A549 (cell line): ENCODE measurements around the gene TBC1D1. TPM values are rescaled to one million over a fixed set of nuclear protein-coding genes. Genes with fewer than 3 reads are reported as not detected.
"Not testable (repeated sequence)": the region's sequence is repeated elsewhere in the genome, so short reads cannot be mapped to it uniquely, and the experiment has no call there.

ENCODE experiments used
- ATAC-seq, 2 experiments: fragments of 200-7000 bp in 1 of 2; fragments of >200 bp in 1 of 2; cut with Nextera tagmentation in 1 of 2; cut with Tn5 transposase in 1 of 2; 3 replicates each; pipeline versions ENCODE4 v1.8.0 to v1.9.1; 2018 to 2020; ENCODE audit warnings: mild to moderate bottlenecking in 1 of 2, moderate library complexity in 1 of 2
- CTCF ChIA-PET: fragments of 300-600 bp; sonication (Branson Sonifier 250); formaldehyde crosslinking; extraction: SDS; loops from one replicate; lab custom pipeline; 2021; ENCODE audit warnings: antibody characterized with exemption, inconsistent platforms; lab: Yijun Ruan, JAX
- POLR2A ChIA-PET: fragments of 350-600 bp; formaldehyde crosslinking; extraction: SDS; loops from one replicate; lab custom pipeline; 2021; ENCODE audit warnings: antibody characterized with exemption, inconsistent platforms; lab: Yijun Ruan, JAX
- DNase-seq, 2 experiments: peaks; one replicate each; pipeline versions ENCODE4 v3.0.0 to v3.0.0-alpha.2; 2011 to 2016; ENCODE audit warnings: low read depth in 1 of 2, low spot score in 1 of 2
- FAIRE-seq: peaks from 2 replicates; lab custom pipeline; 2011; peaks lifted over from hg19 to GRCh38; lab: Jason Lieb, UNC
- H3K27ac ChIP-seq, 2 experiments: fragments of >200 bp; sonication (Bioruptor Twin); formaldehyde crosslinking; 3 replicates each; pipeline ENCODE4 v1.5.1; 2016 to 2017
- H3K4me1 ChIP-seq: fragments of >200 bp; sonication (Bioruptor Twin); formaldehyde crosslinking; 3 replicates; pipeline ENCODE4 v1.6.1; 2016
- H3K4me2 ChIP-seq: fragments of >200 bp; sonication (Bioruptor Twin); formaldehyde crosslinking; 3 replicates; pipeline ENCODE4 v1.6.1; 2016
- H3K4me3 ChIP-seq: fragments of >200 bp; sonication (Bioruptor Twin); formaldehyde crosslinking; 3 replicates; pipeline ENCODE4 v1.5.1; 2016
- H3K9me3 ChIP-seq: fragments of >200 bp; sonication (Bioruptor Twin); formaldehyde crosslinking; 3 replicates; pipeline ENCODE4 v1.6.1; 2016
- CBX8 ChIP-seq: fragments of 200-600 bp; sonication (generic); IDR thresholded peaks from 2 replicates; pipeline ENCODE4 v1.6.1; 2016
- CHD4 ChIP-seq: fragments of 200-600 bp; sonication (generic); IDR thresholded peaks from 2 replicates; pipeline ENCODE4 v1.6.1; 2016; ENCODE audit warnings: antibody characterized with exemption, mild to moderate bottlenecking, borderline replicate concordance
- CTCF ChIP-seq: fragments of >200 bp; sonication (Bioruptor Twin); formaldehyde crosslinking; IDR thresholded peaks from 3 replicates; pipeline ENCODE4 v1.5.1; 2016
- EP300 ChIP-seq, 2 experiments: fragments of >200 bp; sonication (Bioruptor Twin); formaldehyde crosslinking; IDR thresholded peaks; 2 replicates in 1 of 2; 3 replicates in 1 of 2; pipeline ENCODE4 v1.6.1; 2016 to 2017
- HES2 ChIP-seq: fragments of >200 bp; sonication (Bioruptor Twin); formaldehyde crosslinking; IDR thresholded peaks from 2 replicates; pipeline ENCODE4 v1.6.1; 2016
- HOXB5 ChIP-seq: fragments of 250-450 bp; sonication (Bioruptor Pico); IDR thresholded peaks from 2 replicates; pipeline ENCODE4 v1.5.0; 2020; ENCODE audit warnings: mild to moderate bottlenecking, moderate library complexity
- MAFK ChIP-seq: fragments of 450-650 bp; IDR thresholded peaks from 2 replicates; pipeline ENCODE4 v1.6.1; 2014; ENCODE audit not compliant: partially characterized antibody
- MAX ChIP-seq: IDR thresholded peaks from 2 replicates; pipeline ENCODE4 v1.6.1; 2012
- POLR2A ChIP-seq: IDR thresholded peaks from 2 replicates; pipeline ENCODE4 v1.6.1; 2012; ENCODE audit warnings: mild to moderate bottlenecking, low read length
- POLR2AphosphoS2 ChIP-seq: conservative IDR thresholded peaks from 2 replicates; pipeline ENCODE4 v1.6.1; 2012; ENCODE audit warnings: low read length, improper control_type of control experiment, inconsistent platforms
- RAD21 ChIP-seq, 2 experiments: fragments of >200 bp in 1 of 2; sonication (Bioruptor Twin) in 1 of 2; formaldehyde crosslinking in 1 of 2; IDR thresholded peaks in 1 of 2; conservative IDR thresholded peaks in 1 of 2; 2 replicates in 1 of 2; 3 replicates in 1 of 2; pipeline ENCODE4 v1.6.1; 2012 to 2018; ENCODE audit warnings: inconsistent platforms in 1 of 2
- SREBF2 ChIP-seq: fragments of 450-650 bp; IDR thresholded peaks from 2 replicates; pipeline ENCODE4 v1.6.1; 2014; ENCODE audit warnings: mild to moderate bottlenecking, moderate library complexity
- TFCP2L1 ChIP-seq: fragments of 250-450 bp; sonication (Bioruptor Pico); IDR thresholded peaks from 2 replicates; pipeline ENCODE4 v1.5.0; 2021; ENCODE audit warnings: mild to moderate bottlenecking
- ZC3H11A ChIP-seq: fragments of 450-650 bp; IDR thresholded peaks from 2 replicates; pipeline ENCODE4 v1.6.1; 2014; ENCODE audit warnings: antibody characterized with exemption, mild to moderate bottlenecking
- ZFP36 ChIP-seq: fragments of 450-650 bp; IDR thresholded peaks from 2 replicates; pipeline ENCODE4 v1.6.1; 2014; ENCODE audit warnings: borderline replicate concordance; ENCODE audit not compliant: partially characterized antibody
- WGBS: methylation state at CpG from one replicate; pipeline ENCODE4 v1.1.6; 2017; ENCODE audit errors: missing lambda C conversion rate; 5-methylcytosine and 5-hydroxymethylcytosine counted together
- polyA plus RNA-seq, 4 experiments: library from polyadenylated mRNA; depleted of rRNA in 3 of 4; stranded (reverse); fragments of >200 nt; fragmentation: RNase III in 1 of 4; extraction: RNeasy Plus Mini Kit Qiagen cat#74134 plus additional on column Dnase treatment in 1 of 4; gene quantifications; 2 replicates in 3 of 4; 3 replicates in 1 of 4; pipeline ENCODE4 v1.2.3, GENCODE V29; 2011 to 2017

The TBC1D1 gene
- polyA plus RNA-seq, 2 of the 4 experiments (the other 2 are of a cell fraction) = 26.5 to 28.5 TPM

GRCh38 chr4:37917388-37917787 lies 26.5 kb downstream of the TBC1D1 start:
- no peaks in the 10 kb centered on the region for H3K9me3 ChIP-seq
- H3K4me3 ChIP-seq = no peak overlapping the region
- no peak for FAIRE-seq
- peak in 1 of 2 experiments; percentile 1 for DNase-seq
- no peak overlapping the region for H3K27ac ChIP-seq
- WGBS = 24% methylated on average over 7 of the region's 7 CpGs
- H3K4me2 ChIP-seq = no peak overlapping the region
- H3K4me1 ChIP-seq = no peaks in the 10 kb centered on the region
- no peak for ATAC-seq
- TF ChIP-seq CBX8 = no peak
- no peak for TF ChIP-seq HES2
- TF ChIP-seq MAFK = no peak
- TF ChIP-seq ZC3H11A = no peak
- no peak for TF ChIP-seq CTCF
- TF ChIP-seq HOXB5 (CRISPR knock-in tag) = no peak
- no peak for TF ChIP-seq TFCP2L1 (CRISPR knock-in tag)
- TF ChIP-seq RAD21 (conservative IDR thresholded peaks at IDR 0.05 in 1 of 2, IDR thresholded peaks at IDR 0.05 in 1 of 2) = no peak
- ChIA-PET CTCF (no interaction called here), POLR2A (no interaction called here)

- Histone ChIP-seq H3K9me3 (no peaks in the 10 kb centered on the region), H3K4me1 (no peaks in the 10 kb centered on the region), H3K27ac (no peak overlapping the region), H3K4me3 (no peak overlapping the region), H3K4me2 (no peak overlapping the region)
- ChIA-PET POLR2A (no interaction called here), CTCF (no interaction called here)
- ATAC-seq (no peak), DNase-seq (no peak), FAIRE-seq (no peak)
- TF ChIP-seq ZFP36 = no peak
- WGBS = 54% methylated on average over 3 of the region's 3 CpGs
These were observed 27.8 kb downstream of the TBC1D1 start for GRCh38 chr4:37918653-37919052.

- POLR2A ChIA-PET = no interaction called here
- DNase-seq = no peak
- FAIRE-seq = no peak
- no peak overlapping the region for H3K4me3 ChIP-seq
- TF ChIP-seq MAFK = no peak
- TF ChIP-seq ZFP36 = no peak
- TF ChIP-seq POLR2AphosphoS2 = no peak
- TF ChIP-seq CTCF = no peak
- no peak for TF ChIP-seq MAX
- TF ChIP-seq POLR2A = no peak
- no peak for TF ChIP-seq CHD4
- no peak for TF ChIP-seq EP300 (IDR thresholded peaks at IDR 0.05)
- no peak for TF ChIP-seq SREBF2
- TF ChIP-seq, all 56 proteins: peak for 0
- ATAC-seq = no peak
- 28% methylated on average over 4 of the region's 4 CpGs for WGBS
- no peaks in the 10 kb centered on the region for H3K9me3 ChIP-seq
- H3K4me1 ChIP-seq = no peaks in the 10 kb centered on the region
- CTCF ChIA-PET = no interaction called here
- H3K4me2 ChIP-seq = no peak overlapping the region
- H3K27ac ChIP-seq = no peak overlapping the region
These were observed 31.4 kb downstream of the TBC1D1 start for GRCh38 chr4:37922328-37922727.

- H3K4me2 ChIP-seq, ATAC-seq, FAIRE-seq, H3K27ac ChIP-seq, POLR2A ChIA-PET, DNase-seq, H3K9me3 ChIP-seq, H3K4me1 ChIP-seq, CTCF ChIA-PET, H3K4me3 ChIP-seq: not testable (repeated sequence)
These were observed 32.2 kb downstream of the TBC1D1 start for GRCh38 chr4:37923089-37923488.
